MM.1S (cell line): Measurements from ENCODE around the gene FOXB2.

ENCODE experiments used
- DNase-seq: peaks from one replicate; pipeline ENCODE4 v3.0.0-alpha.2; 2015
- H2AFZ ChIP-seq: fragments of 300-600 bp; sonication (generic); 2 replicates; pipeline ENCODE4 v1.6.0; 2016; ENCODE audit warnings: antibody characterized with exemption, low read length
- H3F3A ChIP-seq: fragments of 300-600 bp; sonication (generic); 2 replicates; pipeline ENCODE4 v1.6.1; 2016; ENCODE audit warnings: mild to moderate bottlenecking, antibody characterized with exemption, low read length, moderate library complexity, mixed read lengths; ENCODE audit not compliant: insufficient read depth
- H3K27ac ChIP-seq: fragments of 300-600 bp; sonication (generic); 2 replicates; pipeline ENCODE4 v1.5.1; 2016; ENCODE audit warnings: mild to moderate bottlenecking, low read length
- H3K27me3 ChIP-seq: fragments of 300-600 bp; sonication (generic); replicated peaks from 2 replicates; pipeline ENCODE4 v1.6.0; 2016; ENCODE audit warnings: low read length; ENCODE audit not compliant: insufficient read depth
- H3K36me3 ChIP-seq: fragments of 300-600 bp; sonication (generic); replicated peaks from 2 replicates; pipeline ENCODE4 v1.6.1; 2016; ENCODE audit warnings: mild to moderate bottlenecking, low read length, mixed read lengths; ENCODE audit not compliant: insufficient read depth
- H3K4me1 ChIP-seq: fragments of 300-600 bp; sonication (generic); 2 replicates; pipeline ENCODE4 v1.6.1; 2016; ENCODE audit warnings: low read length, mixed read lengths
- H3K4me2 ChIP-seq: fragments of 300-600 bp; sonication (generic); 2 replicates; pipeline ENCODE4 v1.6.0; 2016; ENCODE audit warnings: low read depth, low read length
- H3K4me3 ChIP-seq: fragments of 300-600 bp; sonication (generic); 2 replicates; pipeline ENCODE4 v1.5.1; 2016; ENCODE audit warnings: low read length, mixed read lengths
- H3K79me2 ChIP-seq: fragments of 300-600 bp; sonication (generic); 2 replicates; pipeline ENCODE4 v1.6.1; 2016; ENCODE audit warnings: mixed run types, low read length, mixed read lengths
- H3K9ac ChIP-seq: fragments of 300-600 bp; sonication (generic); 2 replicates; pipeline ENCODE4 v1.6.1; 2016; ENCODE audit warnings: low read length, mixed read lengths
- H3K9me2 ChIP-seq: fragments of 300-600 bp; sonication (generic); replicated peaks from 2 replicates; pipeline ENCODE4 v1.6.1; 2016; ENCODE audit warnings: mild to moderate bottlenecking, low read length, mixed read lengths; ENCODE audit not compliant: insufficient read depth
- H3K9me3 ChIP-seq: fragments of 300-600 bp; sonication (generic); replicated peaks from 2 replicates; pipeline ENCODE4 v1.6.1; 2016; ENCODE audit warnings: mild to moderate bottlenecking, low read length, mixed read lengths; ENCODE audit not compliant: insufficient read depth
- H4K20me1 ChIP-seq: fragments of 300-600 bp; sonication (generic); 2 replicates; pipeline ENCODE4 v1.6.1; 2016; ENCODE audit warnings: mild to moderate bottlenecking, low read length, moderate library complexity, mixed read lengths; ENCODE audit not compliant: insufficient read depth
- EZH2 ChIP-seq: fragments of 300-600 bp; sonication (generic); optimal IDR thresholded peaks from 2 replicates; pipeline ENCODE3; 2017; ENCODE audit warnings: low read depth, mild to moderate bottlenecking, antibody characterized with exemption, low read length, mixed read lengths
- EZH2phosphoT487 ChIP-seq: fragments of 300-600 bp; sonication (generic); IDR thresholded peaks from 2 replicates; pipeline ENCODE4 v1.6.1; 2018; ENCODE audit warnings: antibody characterized with exemption, low read length
- TF ChIP-seq, protein P1 (sequence below): fragments of 300-600 bp; sonication (generic); IDR thresholded peaks from 2 replicates; pipeline ENCODE4 v1.5.1; 2016; ENCODE audit warnings: antibody characterized with exemption, low read length, mixed read lengths

Gene FOXB2

DNA sequence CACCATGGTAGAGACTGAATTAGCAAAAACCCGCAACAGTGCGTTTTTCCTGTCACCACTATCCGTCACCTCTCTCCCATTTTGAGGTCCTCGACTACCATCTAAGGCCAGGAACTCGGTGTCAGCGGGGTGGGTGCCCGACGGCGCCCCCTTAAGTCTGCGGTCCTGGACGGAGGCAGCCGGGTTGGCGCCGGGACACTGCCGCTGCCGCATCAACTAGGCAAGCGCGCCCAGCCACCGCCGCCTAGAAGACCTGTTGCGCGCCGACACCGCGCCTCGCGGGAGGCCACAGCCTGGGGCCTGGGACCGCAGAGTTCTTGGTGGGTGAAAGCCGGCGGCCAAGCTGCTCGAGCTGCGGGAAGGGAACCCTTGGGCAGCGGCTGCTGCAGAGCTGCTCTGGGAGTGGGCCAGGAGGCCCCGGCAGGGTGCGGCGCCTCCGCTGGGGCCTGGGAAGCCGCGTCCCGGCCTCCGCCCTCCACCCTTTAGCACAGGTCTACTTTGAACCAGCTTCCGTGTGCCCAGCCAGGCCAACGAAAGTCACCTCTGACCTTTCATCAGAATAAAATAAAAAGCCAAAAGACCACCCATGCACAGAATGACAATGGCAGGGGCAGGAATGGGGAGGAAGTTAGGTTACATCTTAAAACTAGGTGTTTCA is 3.5 kb downstream of the FOXB2 start:
- H2AFZ ChIP-seq: no peak overlapping the region
- no peaks in the 10 kb centered on the region for H3K79me2 ChIP-seq
- H3K36me3 ChIP-seq: no peaks in the 10 kb centered on the region
- H3K27me3 ChIP-seq: no peaks in the 10 kb centered on the region
- H3F3A ChIP-seq: no peaks in the 10 kb centered on the region
- H3K4me3 ChIP-seq: no peak overlapping the region
- no peaks in the 10 kb centered on the region for H4K20me1 ChIP-seq
- no peak overlapping the region for H3K9ac ChIP-seq
- H3K9me3 ChIP-seq: no peaks in the 10 kb centered on the region
- H3K27ac ChIP-seq: no peak overlapping the region
- H3K4me2 ChIP-seq: no peak overlapping the region
- no peaks in the 10 kb centered on the region for H3K4me1 ChIP-seq
- no peak for DNase-seq
- no peaks in the 10 kb centered on the region for H3K9me2 ChIP-seq
- TF ChIP-seq, protein P1, sequence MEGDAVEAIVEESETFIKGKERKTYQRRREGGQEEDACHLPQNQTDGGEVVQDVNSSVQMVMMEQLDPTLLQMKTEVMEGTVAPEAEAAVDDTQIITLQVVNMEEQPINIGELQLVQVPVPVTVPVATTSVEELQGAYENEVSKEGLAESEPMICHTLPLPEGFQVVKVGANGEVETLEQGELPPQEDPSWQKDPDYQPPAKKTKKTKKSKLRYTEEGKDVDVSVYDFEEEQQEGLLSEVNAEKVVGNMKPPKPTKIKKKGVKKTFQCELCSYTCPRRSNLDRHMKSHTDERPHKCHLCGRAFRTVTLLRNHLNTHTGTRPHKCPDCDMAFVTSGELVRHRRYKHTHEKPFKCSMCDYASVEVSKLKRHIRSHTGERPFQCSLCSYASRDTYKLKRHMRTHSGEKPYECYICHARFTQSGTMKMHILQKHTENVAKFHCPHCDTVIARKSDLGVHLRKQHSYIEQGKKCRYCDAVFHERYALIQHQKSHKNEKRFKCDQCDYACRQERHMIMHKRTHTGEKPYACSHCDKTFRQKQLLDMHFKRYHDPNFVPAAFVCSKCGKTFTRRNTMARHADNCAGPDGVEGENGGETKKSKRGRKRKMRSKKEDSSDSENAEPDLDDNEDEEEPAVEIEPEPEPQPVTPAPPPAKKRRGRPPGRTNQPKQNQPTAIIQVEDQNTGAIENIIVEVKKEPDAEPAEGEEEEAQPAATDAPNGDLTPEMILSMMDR: no peak
- no peak for TF ChIP-seq EZH2
- TF ChIP-seq EZH2phosphoT487: no peak

DNA sequence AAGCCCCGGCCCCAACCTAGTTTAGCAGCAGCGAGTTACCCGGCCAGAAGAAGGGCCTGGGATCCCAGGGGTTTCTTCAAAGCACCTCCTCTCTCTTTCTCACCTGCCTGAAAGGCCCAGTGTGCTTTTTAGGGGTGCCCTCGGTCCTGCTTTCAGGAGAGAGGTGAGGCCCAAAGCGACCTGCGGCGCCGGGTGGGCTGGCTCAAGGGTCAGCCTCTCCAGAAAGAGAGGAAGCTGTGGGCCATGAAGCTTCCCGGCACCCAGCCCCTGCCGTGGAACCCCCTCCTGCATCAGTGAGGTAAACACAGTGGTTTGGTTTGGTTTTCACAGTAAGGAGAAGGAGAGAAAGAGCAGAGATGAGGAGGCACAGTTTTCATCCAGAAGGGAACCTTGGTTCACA is 4.3 kb downstream of the FOXB2 start:
- H3K9me3 ChIP-seq: no peaks in the 10 kb centered on the region
- H3K36me3 ChIP-seq: no peaks in the 10 kb centered on the region
- H2AFZ ChIP-seq: no peak overlapping the region
- H3K4me1 ChIP-seq: no peaks in the 10 kb centered on the region
- H4K20me1 ChIP-seq: no peaks in the 10 kb centered on the region
- no peaks in the 10 kb centered on the region for H3K9me2 ChIP-seq
- DNase-seq: no peak
- no peaks in the 10 kb centered on the region for H3K79me2 ChIP-seq
- no peak overlapping the region for H3K9ac ChIP-seq
- H3K27ac ChIP-seq: no peak overlapping the region
- no peaks in the 10 kb centered on the region for H3F3A ChIP-seq
- no peaks in the 10 kb centered on the region for H3K27me3 ChIP-seq
- TF ChIP-seq EZH2: no peak
- TF ChIP-seq, protein P1: no peak
- no peak for TF ChIP-seq EZH2phosphoT487
- no peak overlapping the region for H3K4me3 ChIP-seq
- no peak overlapping the region for H3K4me2 ChIP-seq

DNA sequence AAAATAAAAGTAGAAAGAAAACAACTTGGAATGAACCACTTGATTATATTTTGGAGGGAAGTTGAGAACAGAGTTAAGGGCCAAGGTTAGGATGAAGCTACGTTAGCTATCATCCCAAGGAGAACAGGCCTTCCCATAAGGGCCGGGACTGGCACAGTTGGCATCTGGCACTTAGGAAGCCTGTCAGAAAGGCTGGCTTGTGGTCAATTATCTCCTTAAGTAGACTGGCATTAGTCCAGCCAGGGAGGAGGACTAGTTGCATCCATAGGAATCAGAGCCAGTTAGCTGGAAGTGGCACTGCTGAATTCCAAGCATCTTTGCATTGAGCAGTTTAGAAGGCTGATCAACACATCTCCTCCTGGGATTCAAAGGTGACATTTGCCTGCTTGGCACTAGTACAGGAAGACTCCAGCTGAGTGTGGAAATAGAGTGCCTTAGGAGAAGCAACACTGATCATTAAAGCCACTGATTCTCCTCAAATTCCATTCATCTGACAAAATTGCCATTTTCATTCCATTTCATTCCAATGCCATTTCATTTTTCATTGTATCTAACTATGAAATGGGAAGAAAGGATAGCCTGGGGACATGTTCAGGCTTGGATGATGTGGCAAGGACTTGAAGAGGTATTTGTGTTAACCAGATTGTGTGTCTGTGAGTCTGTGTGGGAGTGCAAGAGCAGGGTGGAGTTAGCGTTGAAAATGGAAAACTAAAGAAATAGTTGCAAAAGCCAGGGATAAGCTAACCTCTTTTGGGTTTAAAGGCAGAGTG is 5.5 kb downstream of the FOXB2 start:
- no peaks in the 10 kb centered on the region for H3K9me2 ChIP-seq
- no peak overlapping the region for H3K27ac ChIP-seq
- no peaks in the 10 kb centered on the region for H3K4me1 ChIP-seq
- no peaks in the 10 kb centered on the region for H3K79me2 ChIP-seq
- H4K20me1 ChIP-seq: no peaks in the 10 kb centered on the region
- DNase-seq: no peak
- no peak overlapping the region for H3K4me3 ChIP-seq
- H3K27me3 ChIP-seq: no peaks in the 10 kb centered on the region
- no peak overlapping the region for H3K4me2 ChIP-seq
- H3F3A ChIP-seq: no peaks in the 10 kb centered on the region
- H3K9ac ChIP-seq: no peak overlapping the region
- no peaks in the 10 kb centered on the region for H3K9me3 ChIP-seq
- H2AFZ ChIP-seq: no peak overlapping the region
- TF ChIP-seq EZH2: no peak
- TF ChIP-seq EZH2phosphoT487: no peak
- TF ChIP-seq, protein P1: no peak
- H3K36me3 ChIP-seq: no peaks in the 10 kb centered on the region
